Left ventricle myocardium inferior (tissue), 1 donor: ENCODE data around the gene MAPT. TPM values are rescaled to one million over a fixed set of nuclear protein-coding genes. Genes with fewer than 3 reads are reported as not detected.

Source experiments
- DNase-seq: peaks from one replicate; pipeline ENCODE4 v3.0.0-alpha.2; 2020
- H3K27ac ChIP-seq: fragments of 200-600 bp; replicated peaks from 2 replicates; pipeline ENCODE4 v1.8.0; 2021
- H3K27me3 ChIP-seq: fragments of 200-600 bp; 2 replicates; pipeline ENCODE4 v1.8.0; 2021; ENCODE audit warnings: low read depth
- H3K36me3 ChIP-seq: fragments of 200-600 bp; 2 replicates; pipeline ENCODE4 v1.8.0; 2021
- H3K4me1 ChIP-seq: fragments of 200-600 bp; 2 replicates; pipeline ENCODE4 v1.8.0; 2021
- H3K4me3 ChIP-seq: fragments of 200-600 bp; 2 replicates; pipeline ENCODE4 v1.8.0; 2021; ENCODE audit warnings: mild to moderate bottlenecking, moderate library complexity
- H3K9me3 ChIP-seq: fragments of 200-600 bp; replicated peaks from 2 replicates; pipeline ENCODE4 v1.8.0; 2021
- CTCF ChIP-seq: fragments of 200-600 bp; IDR thresholded peaks from 2 replicates; pipeline ENCODE4 v1.8.0; 2021; ENCODE audit warnings: antibody characterized with exemption, mild to moderate bottlenecking, borderline replicate concordance
- intact Hi-C: fragments of 100-400 bp; cut with micrococcal nuclease; formaldehyde crosslinking; loops from one replicate; pipeline ENCODE4 v1.11.0; 2022
- total RNA-seq: library from RNA; stranded (reverse); fragmentation: NEBNext Ultra II Directional; extraction: Animal tissue kit (Norgen Biotek cat#: 25700); gene quantifications from one replicate; pipeline ENCODE4 v1.2.1, GENCODE V29; 2021
- donor health status: DM: no; HTN: yes; CAD: no; lungs with severe emphysema.

MAPT gene
- total RNA-seq, 1 donor from 2014 or later: 28.6 TPM

- Histone ChIP-seq H3K9me3 (no peaks in the 10 kb centered on the region), H3K36me3 (peaks cover 66% of the 10 kb centered on the region)
- TF ChIP-seq CTCF: no peak
These were observed 136.4 kb downstream of the MAPT start for GRCh38 chr17:46030752-46031151.

GRCh38 chr17:46031440-46031839 lies 137.1 kb downstream of the MAPT start:
- peaks cover 73% of the 10 kb centered on the region for H3K36me3 ChIP-seq
- H3K4me1 ChIP-seq: peaks cover 24% of the 10 kb centered on the region
- no peaks in the 10 kb centered on the region for H3K9me3 ChIP-seq
- no peak overlapping the region for H3K4me3 ChIP-seq
- no peaks in the 10 kb centered on the region for H3K27me3 ChIP-seq
- no peak for DNase-seq
- TF ChIP-seq CTCF: no peak
- intact Hi-C loops: no loop called here
- no peak overlapping the region for H3K27ac ChIP-seq

More at GRCh38 chr17:46030752-46031151, 136.4 kb downstream of the MAPT start:
- no peak overlapping the region for H3K27ac ChIP-seq
- no peak overlapping the region for H3K4me3 ChIP-seq
- H3K27me3 ChIP-seq: no peaks in the 10 kb centered on the region
- peaks cover 24% of the 10 kb centered on the region for H3K4me1 ChIP-seq
- intact Hi-C loops: no loop called here
- no peak for DNase-seq

GRCh38 chr17:46031920-46032319 lies 137.6 kb downstream of the MAPT start:
- peaks cover 74% of the 10 kb centered on the region for H3K36me3 ChIP-seq
- DNase-seq: no peak

GRCh38 chr17:46032909-46033308 lies 138.6 kb downstream of the MAPT start:
- TF ChIP-seq CTCF: no peak
- no peaks in the 10 kb centered on the region for H3K9me3 ChIP-seq
- no peak overlapping the region for H3K27ac ChIP-seq
- no peaks in the 10 kb centered on the region for H3K27me3 ChIP-seq
- no peak overlapping the region for H3K4me3 ChIP-seq
- intact Hi-C loops: no loop called here
- peaks cover 82% of the 10 kb centered on the region for H3K36me3 ChIP-seq
- DNase-seq: no peak
- H3K4me1 ChIP-seq: peaks cover 15% of the 10 kb centered on the region

More at GRCh38 chr17:46031920-46032319, 137.6 kb downstream of the MAPT start:
- Histone ChIP-seq H3K27ac (no peak overlapping the region), H3K27me3 (no peaks in the 10 kb centered on the region), H3K9me3 (no peaks in the 10 kb centered on the region), H3K4me1 (peaks cover 24% of the 10 kb centered on the region), H3K4me3 (no peak overlapping the region)
- TF ChIP-seq CTCF: no peak
- intact Hi-C loops: no loop called here

GRCh38 chr17:46033392-46033791 lies 139.0 kb downstream of the MAPT start:
- intact Hi-C loops: no loop called here
- H3K27ac ChIP-seq: no peak overlapping the region
- peaks cover 13% of the 10 kb centered on the region for H3K4me1 ChIP-seq
- no peak for DNase-seq
- H3K4me3 ChIP-seq: no peak overlapping the region
- TF ChIP-seq CTCF: no peak
- no peaks in the 10 kb centered on the region for H3K27me3 ChIP-seq
- H3K36me3 ChIP-seq: peaks cover 87% of the 10 kb centered on the region
- H3K9me3 ChIP-seq: no peaks in the 10 kb centered on the region
